ENCODE data around the gene PRSS37. TPM values are rescaled to one million over a fixed set of nuclear protein-coding genes. Genes with fewer than 3 reads are reported as not detected.

Gene PRSS37
- total RNA-seq, 4 donors from 2014 or later, result not detected

- no peak for DNase-seq
- H3K9me3 ChIP-seq, result no peaks in the 10 kb centered on the region
- H3K27ac ChIP-seq, result no peak overlapping the region
- H3K36me3 ChIP-seq, result no peaks in the 10 kb centered on the region
- H3K4me3 ChIP-seq, result no peak overlapping the region
- no peak for TF ChIP-seq CTCF (IDR thresholded peaks at IDR 0.05 in 4 of 5, conservative IDR thresholded peaks at IDR 0.05 in 1 of 5)
- no peak for TF ChIP-seq POLR2A (IDR thresholded peaks at IDR 0.05)
- ATAC-seq, result no peak
- no peaks in the 10 kb centered on the region for H3K4me1 ChIP-seq
- intact Hi-C loops (cut with DNase I; ENCODE audit: low total_unique reads) (no loop called here), in situ Hi-C loops (cut with MboI; ENCODE audit: low sequenced_read_pairs in 4 of 4) (no loop called here)
- no peaks in the 10 kb centered on the region for H3K27me3 ChIP-seq
These were observed 36.1 kb upstream of the PRSS37 start for GRCh38 chr7:141877365-141877764.

- H3K9me3 ChIP-seq, result no peaks in the 10 kb centered on the region
- in situ Hi-C loops (cut with MboI; ENCODE audit: low sequenced_read_pairs in 4 of 4) (no loop called here), intact Hi-C loops (cut with DNase I; ENCODE audit: low total_unique reads) (no loop called here)
- no peaks in the 10 kb centered on the region for H3K27me3 ChIP-seq
- H3K4me3 ChIP-seq, result no peak overlapping the region
- DNase-seq, result no peak
- H3K4me1 ChIP-seq, result no peaks in the 10 kb centered on the region
- no peak for ATAC-seq
- TF ChIP-seq CTCF (IDR thresholded peaks at IDR 0.05 in 4 of 5, conservative IDR thresholded peaks at IDR 0.05 in 1 of 5) (no peak), POLR2A (IDR thresholded peaks at IDR 0.05) (no peak)
- H3K27ac ChIP-seq, result no peak overlapping the region
- no peaks in the 10 kb centered on the region for H3K36me3 ChIP-seq
These were observed 35.1 kb upstream of the PRSS37 start for GRCh38 chr7:141876371-141876770.

- ATAC-seq (no peak), DNase-seq (no peak)
- in situ Hi-C loops (cut with MboI; ENCODE audit: low sequenced_read_pairs in 4 of 4), result no loop called here
- Histone ChIP-seq H3K9me3 (peaks cover 0 to 2% (median 0%) of the 10 kb centered on the region in 3 donors), H3K27ac (no peak overlapping the region), H3K36me3 (no peaks in the 10 kb centered on the region), H3K4me1 (no peaks in the 10 kb centered on the region), H3K4me3 (no peak overlapping the region), H3K27me3 (no peaks in the 10 kb centered on the region)
- intact Hi-C loops (cut with DNase I; ENCODE audit: low total_unique reads), result no loop called here
- no peak for TF ChIP-seq POLR2A (IDR thresholded peaks at IDR 0.05)
- no peak for TF ChIP-seq CTCF (IDR thresholded peaks at IDR 0.05 in 4 of 5, conservative IDR thresholded peaks at IDR 0.05 in 1 of 5)
These were observed 34.2 kb upstream of the PRSS37 start for GRCh38 chr7:141875453-141875852.

- intact Hi-C loops (cut with DNase I; ENCODE audit: low total_unique reads) (no loop called here), in situ Hi-C loops (cut with MboI; ENCODE audit: low sequenced_read_pairs in 4 of 4) (no loop called here)
- no peak overlapping the region for H3K4me3 ChIP-seq
- no peaks in the 10 kb centered on the region for H3K27me3 ChIP-seq
- no peak overlapping the region for H3K27ac ChIP-seq
- H3K36me3 ChIP-seq, result no peaks in the 10 kb centered on the region
- peaks cover 0 to 4% (median 0%) of the 10 kb centered on the region in 3 donors for H3K9me3 ChIP-seq
- no peaks in the 10 kb centered on the region for H3K4me1 ChIP-seq
- ATAC-seq (no peak), DNase-seq (no peak)
- no peak for TF ChIP-seq CTCF (IDR thresholded peaks at IDR 0.05 in 4 of 5, conservative IDR thresholded peaks at IDR 0.05 in 1 of 5)
- no peak for TF ChIP-seq POLR2A (IDR thresholded peaks at IDR 0.05)
These were observed 33.5 kb upstream of the PRSS37 start for GRCh38 chr7:141874787-141875186.

GRCh38 chr7:141872931-141873330 lies 31.6 kb upstream of the PRSS37 start:
- no peak for TF ChIP-seq POLR2A (IDR thresholded peaks at IDR 0.05)
- no peak for TF ChIP-seq CTCF (IDR thresholded peaks at IDR 0.05 in 4 of 5, conservative IDR thresholded peaks at IDR 0.05 in 1 of 5)
- DNase-seq (no peak), ATAC-seq (no peak)
- no peaks in the 10 kb centered on the region for H3K27me3 ChIP-seq
- intact Hi-C loops (cut with DNase I; ENCODE audit: low total_unique reads), result no loop called here
- H3K4me1 ChIP-seq, result no peaks in the 10 kb centered on the region
- H3K4me3 ChIP-seq, result no peak overlapping the region
- H3K9me3 ChIP-seq, result peaks cover 0 to 4% (median 0%) of the 10 kb centered on the region in 3 donors
- no peak overlapping the region for H3K27ac ChIP-seq
- in situ Hi-C loops (cut with MboI; ENCODE audit: low sequenced_read_pairs in 4 of 4), result no loop called here
- H3K36me3 ChIP-seq, result no peaks in the 10 kb centered on the region

Measured in gastrocnemius medialis (tissue), 4 donors.